OCI-LY7 (cell line): ENCODE results near the gene SUB1. TPM values are rescaled to one million over a fixed set of nuclear protein-coding genes. Genes with fewer than 3 reads are reported as not detected.
"Not testable (repeated sequence)": the region's sequence is repeated elsewhere in the genome, so short reads cannot be mapped to it uniquely, and the experiment has no call there.

Experiments used
- BruUV-seq: library from RNA; stranded (reverse); fragments of 400-500 nt; replicated peaks from 2 replicates; lab custom pipeline; 2021; lab: Mats Ljungman, UMichigan
- CTCF ChIA-PET: fragments of 300-600 bp; sonication (Branson Sonifier 250); formaldehyde crosslinking; loops from one replicate; lab custom pipeline; 2022; ENCODE audit warnings: antibody characterized with exemption; ENCODE audit not compliant: unreplicated experiment; lab: Charles Lee
- POLR2A ChIA-PET: fragments of 300-600 bp; sonication (Branson Sonifier 250); formaldehyde crosslinking; loops from one replicate; lab custom pipeline; 2022; ENCODE audit warnings: antibody characterized with exemption; lab: Charles Lee
- DNase-seq: peaks from one replicate; pipeline ENCODE4 v3.0.0-alpha.2; 2015; ENCODE audit warnings: low spot score
- H2AFZ ChIP-seq: fragments of 200-600 bp; sonication (generic), shearing (Covaris generic); 2 replicates; pipeline ENCODE4 v1.6.1; 2014; ENCODE audit warnings: mild to moderate bottlenecking, antibody characterized with exemption, low read length, moderate library complexity
- H3K27ac ChIP-seq: fragments of 200-600 bp; sonication (generic); 2 replicates; pipeline ENCODE4 v1.5.1; 2014; ENCODE audit warnings: mixed run types, low read depth, mild to moderate bottlenecking, moderate library complexity, low read length, inconsistent platforms; ENCODE audit not compliant: poor library complexity, severe bottlenecking
- H3K36me3 ChIP-seq: fragments of 200-600 bp; sonication (generic); 2 replicates; pipeline ENCODE4 v1.6.1; 2014; ENCODE audit warnings: mild to moderate bottlenecking, antibody characterized with exemption, low read length, moderate library complexity, mixed read lengths; ENCODE audit not compliant: insufficient read depth
- H3K4me1 ChIP-seq: fragments of 200-600 bp; sonication (generic); 2 replicates; pipeline ENCODE4 v1.5.1; 2014; ENCODE audit warnings: mild to moderate bottlenecking, low read length; ENCODE audit not compliant: insufficient read depth, poor library complexity, severe bottlenecking
- H3K4me2 ChIP-seq: fragments of 200-600 bp; sonication (generic); 2 replicates; pipeline ENCODE4 v1.6.1; 2014; ENCODE audit warnings: mild to moderate bottlenecking, low read length
- H3K4me3 ChIP-seq: fragments of 200-600 bp; sonication (generic); 2 replicates; pipeline ENCODE4 v1.5.1; 2014; ENCODE audit warnings: mild to moderate bottlenecking, low read depth, low read length; ENCODE audit not compliant: poor library complexity, severe bottlenecking
- H3K79me2 ChIP-seq: fragments of 200-600 bp; sonication (generic); 2 replicates; pipeline ENCODE4 v1.6.1; 2016; ENCODE audit warnings: low read depth, mild to moderate bottlenecking, low read length, moderate library complexity, mixed read lengths; ENCODE audit not compliant: insufficient read depth
- H3K9me2 ChIP-seq: fragments of 200-600 bp; sonication (generic); 2 replicates; pipeline ENCODE4 v1.6.1; 2016; ENCODE audit warnings: mild to moderate bottlenecking, low read length, mixed read lengths; ENCODE audit not compliant: insufficient read depth
- H3K9me3 ChIP-seq: fragments of 200-600 bp; sonication (generic); 2 replicates; pipeline ENCODE4 v1.6.1; 2014; ENCODE audit warnings: mild to moderate bottlenecking, mixed run types, low read length, mixed read lengths
- H4K20me1 ChIP-seq: fragments of 200-600 bp; sonication (generic); 2 replicates; pipeline ENCODE4 v1.6.1; 2014; ENCODE audit warnings: mild to moderate bottlenecking, antibody characterized with exemption, low read length, moderate library complexity, mixed read lengths; ENCODE audit not compliant: insufficient read depth
- EZH2phosphoT487 ChIP-seq: fragments of 200-600 bp; sonication (generic); IDR thresholded peaks from 2 replicates; pipeline ENCODE4 v1.6.1; 2018; ENCODE audit warnings: low read depth, borderline replicate concordance, mild to moderate bottlenecking, mixed run types, antibody characterized with exemption, low read length, moderate library complexity, mixed read lengths
- intact Hi-C: fragments of 100-400 bp; cut with micrococcal nuclease; formaldehyde crosslinking; loops from one replicate; pipeline ENCODE4 v1.10.0; 2022; ENCODE audit not compliant: unreplicated experiment
- total RNA-seq, 2 experiments: library from RNA; depleted of rRNA in 1 of 2; stranded (reverse); fragments of >200 nt in 1 of 2; shearing (Covaris generic) in 1 of 2; gene quantifications; 2 replicates each; pipeline ENCODE4 v1.2.3, GENCODE V29; 2014 to 2022
- TF ChIP-seq, protein P1 (sequence below): fragments of 200-600 bp; sonication (generic); conservative IDR thresholded peaks from 2 replicates; pipeline ENCODE4 v1.5.1; 2014; ENCODE audit warnings: mild to moderate bottlenecking, antibody characterized with exemption, low read length, moderate library complexity, mixed read lengths

The SUB1 gene
- total RNA-seq, 2 experiments from 2014 or later, result 40.3 to 69.2 TPM

DNA sequence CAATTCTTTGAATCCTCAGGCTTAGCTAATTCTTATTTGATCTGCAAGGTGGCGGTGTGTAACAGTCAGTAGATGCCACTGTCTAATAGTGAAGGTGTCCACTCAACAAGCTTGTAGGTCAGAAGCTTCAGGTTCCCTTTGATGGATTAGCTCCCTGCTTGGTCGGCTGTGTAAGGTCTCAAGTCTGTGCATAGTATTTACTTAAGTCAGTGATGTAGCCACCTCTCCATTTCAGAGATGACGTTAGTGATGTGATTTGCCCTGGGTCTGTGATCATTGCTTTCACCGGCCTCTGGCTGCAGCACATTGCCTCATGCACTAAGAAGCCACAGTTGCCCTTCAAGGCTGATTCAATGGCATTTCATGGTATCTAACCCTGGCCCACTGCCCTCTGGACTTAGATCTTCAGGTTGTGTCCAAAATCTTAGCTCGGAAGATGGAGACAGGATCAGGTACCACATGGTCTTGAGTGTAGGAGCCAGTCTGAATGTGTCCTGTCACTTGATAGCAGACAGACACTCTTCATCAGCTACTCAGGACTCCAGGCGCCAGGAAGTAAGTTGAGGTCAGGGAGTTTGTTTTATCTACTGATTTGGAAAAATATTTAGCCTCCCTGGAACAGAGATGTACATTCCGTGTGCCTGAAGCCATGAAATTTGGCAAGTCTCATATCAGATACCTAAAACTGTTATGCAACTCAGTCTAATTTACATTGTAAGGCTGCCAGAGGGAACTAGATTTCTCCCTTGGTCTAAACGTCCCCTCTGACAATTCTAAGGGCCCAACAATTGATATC, 42.9 kb downstream of the SUB1 start:
- no peaks in the 10 kb centered on the region for H3K9me3 ChIP-seq
- POLR2A ChIA-PET, result no interaction called here
- no peak overlapping the region for H3K4me2 ChIP-seq
- H3K27ac ChIP-seq, result no peak overlapping the region
- intact Hi-C loops, result no loop called here
- H4K20me1 ChIP-seq, result no peaks in the 10 kb centered on the region
- no peaks in the 10 kb centered on the region for H3K79me2 ChIP-seq
- no peak overlapping the region for H3K4me3 ChIP-seq
- H3K4me1 ChIP-seq, result no peaks in the 10 kb centered on the region
- CTCF ChIA-PET, result no interaction called here
- DNase-seq, result no peak
- H3K9me2 ChIP-seq, result no peaks in the 10 kb centered on the region
- H3K36me3 ChIP-seq, result no peaks in the 10 kb centered on the region
- TF ChIP-seq, protein P1, sequence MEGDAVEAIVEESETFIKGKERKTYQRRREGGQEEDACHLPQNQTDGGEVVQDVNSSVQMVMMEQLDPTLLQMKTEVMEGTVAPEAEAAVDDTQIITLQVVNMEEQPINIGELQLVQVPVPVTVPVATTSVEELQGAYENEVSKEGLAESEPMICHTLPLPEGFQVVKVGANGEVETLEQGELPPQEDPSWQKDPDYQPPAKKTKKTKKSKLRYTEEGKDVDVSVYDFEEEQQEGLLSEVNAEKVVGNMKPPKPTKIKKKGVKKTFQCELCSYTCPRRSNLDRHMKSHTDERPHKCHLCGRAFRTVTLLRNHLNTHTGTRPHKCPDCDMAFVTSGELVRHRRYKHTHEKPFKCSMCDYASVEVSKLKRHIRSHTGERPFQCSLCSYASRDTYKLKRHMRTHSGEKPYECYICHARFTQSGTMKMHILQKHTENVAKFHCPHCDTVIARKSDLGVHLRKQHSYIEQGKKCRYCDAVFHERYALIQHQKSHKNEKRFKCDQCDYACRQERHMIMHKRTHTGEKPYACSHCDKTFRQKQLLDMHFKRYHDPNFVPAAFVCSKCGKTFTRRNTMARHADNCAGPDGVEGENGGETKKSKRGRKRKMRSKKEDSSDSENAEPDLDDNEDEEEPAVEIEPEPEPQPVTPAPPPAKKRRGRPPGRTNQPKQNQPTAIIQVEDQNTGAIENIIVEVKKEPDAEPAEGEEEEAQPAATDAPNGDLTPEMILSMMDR, result no peak
- TF ChIP-seq EZH2phosphoT487, result no peak
- H2AFZ ChIP-seq, result no peak overlapping the region
- no TSS peak for BruUV-seq

- no peak overlapping the region for H2AFZ ChIP-seq
- H4K20me1 ChIP-seq, result no peaks in the 10 kb centered on the region
- no peak overlapping the region for H3K4me2 ChIP-seq
- TF ChIP-seq, protein P1, result no peak
- no peak for TF ChIP-seq EZH2phosphoT487
- H3K9me2 ChIP-seq, result no peaks in the 10 kb centered on the region
- no peaks in the 10 kb centered on the region for H3K9me3 ChIP-seq
- no peak overlapping the region for H3K27ac ChIP-seq
- no peak for DNase-seq
- CTCF ChIA-PET, result no interaction called here
- no peaks in the 10 kb centered on the region for H3K4me1 ChIP-seq
- H3K36me3 ChIP-seq, result no peaks in the 10 kb centered on the region
- POLR2A ChIA-PET, result no interaction called here
- no peaks in the 10 kb centered on the region for H3K79me2 ChIP-seq
- no TSS peak for BruUV-seq
- intact Hi-C loops, result no loop called here
- H3K4me3 ChIP-seq, result no peak overlapping the region
Measured at GRCh38 chr5:32630867-32631491, 45.6 kb downstream of the SUB1 start.

DNA sequence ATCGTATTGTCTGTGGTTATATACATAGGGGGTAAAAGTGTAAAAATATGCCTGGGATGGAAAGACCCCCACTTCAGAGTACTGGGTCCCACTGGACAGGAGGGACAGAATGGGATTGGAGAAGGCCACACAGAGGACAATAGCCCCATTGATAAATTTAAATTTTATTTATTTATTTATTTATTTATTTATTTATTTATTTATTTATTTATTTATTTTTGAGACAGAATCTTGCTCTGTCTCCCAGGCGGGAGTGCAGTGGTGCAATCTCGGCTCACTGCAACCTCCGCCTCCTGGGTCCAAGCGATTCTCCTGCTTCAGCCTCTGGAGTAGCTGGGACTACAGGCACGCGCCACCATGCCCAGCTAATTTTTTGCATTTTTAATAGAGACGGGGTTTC, 47.7 kb downstream of the SUB1 start:
- H3K9me3 ChIP-seq, H3K4me3 ChIP-seq, H3K4me2 ChIP-seq, BruUV-seq, H3K79me2 ChIP-seq, H3K4me1 ChIP-seq, H2AFZ ChIP-seq, CTCF ChIA-PET, H3K27ac ChIP-seq, H4K20me1 ChIP-seq, H3K9me2 ChIP-seq, intact Hi-C loops, POLR2A ChIA-PET, DNase-seq, H3K36me3 ChIP-seq: not testable (repeated sequence)
